SK-N-SH (cell line): ENCODE results near the gene GSTM3. TPM values are rescaled to one million over a fixed set of nuclear protein-coding genes. Genes with fewer than 3 reads are reported as not detected.

ENCODE experiments used
- CTCF ChIA-PET: fragments of 300-600, 350-600 bp; formaldehyde crosslinking; extraction: SDS; loops from one replicate; lab custom pipeline; 2021; lab: Yijun Ruan, JAX
- POLR2A ChIA-PET: fragments of 350-600 bp; sonication (Branson Sonifier 250); formaldehyde crosslinking; extraction: SDS; loops from one replicate; lab custom pipeline; 2020; ENCODE audit warnings: antibody characterized with exemption, inconsistent platforms; lab: Yijun Ruan, JAX
- DNase-seq: peaks from one replicate; pipeline ENCODE4 v3.0.0; 2012
- H2AFZ ChIP-seq: fragments of 200-600 bp; sonication (generic); 2 replicates; pipeline ENCODE4 v1.8.1; 2016; ENCODE audit warnings: antibody characterized with exemption, mild to moderate bottlenecking, low read depth
- H3F3A ChIP-seq: fragments of 200-600 bp; sonication (generic); replicated peaks from 2 replicates; pipeline ENCODE3; 2016; ENCODE audit warnings: antibody characterized with exemption, mild to moderate bottlenecking; ENCODE audit not compliant: insufficient read depth
- H3K27ac ChIP-seq, 2 experiments: fragments of 200-500 bp in 1 of 2; fragments of 200-600 bp in 1 of 2; sonication (Bioruptor generic) in 1 of 2; sonication (generic), shearing (Covaris generic) in 1 of 2; 2 replicates each; pipeline versions ENCODE4 v1.5.1 to v1.6.1; 2014 to 2016; ENCODE audit warnings: low read depth in 2 of 2, inconsistent platforms in 1 of 2, low read length in 1 of 2, mild to moderate bottlenecking in 1 of 2, mixed read lengths in 1 of 2
- H3K27me3 ChIP-seq: fragments of 200-600 bp; sonication (generic), shearing (Covaris generic); 2 replicates; pipeline ENCODE4 v1.6.1; 2016; ENCODE audit warnings: mixed run types; ENCODE audit not compliant: insufficient read depth
- H3K36me3 ChIP-seq, 2 experiments: fragments of 200-500 bp in 1 of 2; fragments of 200-600 bp in 1 of 2; sonication (Bioruptor generic) in 1 of 2; sonication (generic) in 1 of 2; replicated peaks in 1 of 2; 2 replicates each; pipeline versions ENCODE3 to v1.5.1; 2014 to 2016; ENCODE audit warnings: low read length in 1 of 2, mild to moderate bottlenecking in 1 of 2; ENCODE audit not compliant: insufficient read depth in 2 of 2, control insufficient read depth in 1 of 2
- H3K4me1 ChIP-seq, 2 experiments: fragments of 200-500 bp in 1 of 2; fragments of 200-600 bp in 1 of 2; sonication (Bioruptor generic) in 1 of 2; sonication (generic), shearing (Covaris generic) in 1 of 2; 2 replicates each; pipeline versions ENCODE4 v1.5.1 to v1.6.1; 2014 to 2016; ENCODE audit warnings: low read depth in 1 of 2, low read length in 1 of 2, mixed run types in 1 of 2; ENCODE audit not compliant: insufficient read depth in 2 of 2, control insufficient read depth in 1 of 2
- H3K4me2 ChIP-seq: fragments of 200-600 bp; sonication (generic), shearing (Covaris generic); 2 replicates; pipeline ENCODE4 v1.6.1; 2017; ENCODE audit warnings: mixed run types
- H3K4me3 ChIP-seq, 2 experiments: fragments of 200-500 bp in 1 of 2; fragments of 200-600 bp in 1 of 2; sonication (Bioruptor generic) in 1 of 2; sonication (generic), shearing (Covaris generic) in 1 of 2; 2 replicates each; pipeline versions ENCODE4 v1.5.1 to v1.8.1; 2014 to 2016; ENCODE audit warnings: low read depth in 2 of 2, inconsistent platforms in 1 of 2, low read length in 1 of 2, mild to moderate bottlenecking in 1 of 2, mixed read lengths in 1 of 2, moderate library complexity in 1 of 2
- H3K79me2 ChIP-seq: fragments of 200-600 bp; sonication (generic); 2 replicates; pipeline ENCODE4 v1.8.1; 2017; ENCODE audit warnings: mild to moderate bottlenecking; ENCODE audit not compliant: insufficient read depth
- H3K9ac ChIP-seq: fragments of 200-600 bp; sonication (generic); 2 replicates; pipeline ENCODE4 v1.6.1; 2017; ENCODE audit warnings: mixed run types
- H3K9me2 ChIP-seq: fragments of 200-600 bp; sonication (generic); 2 replicates; pipeline ENCODE4 v1.6.1; 2017; ENCODE audit warnings: mixed run types
- H3K9me3 ChIP-seq: fragments of 200-600 bp; sonication (generic); 2 replicates; pipeline ENCODE4 v1.6.1; 2017; ENCODE audit warnings: mixed run types, mild to moderate bottlenecking, moderate library complexity
- H4K20me1 ChIP-seq: fragments of 200-600 bp; sonication (generic); 2 replicates; pipeline ENCODE4 v1.6.1; 2017; ENCODE audit warnings: mild to moderate bottlenecking, mixed run types; ENCODE audit not compliant: insufficient read depth
- EZH2phosphoT487 ChIP-seq: fragments of 200-600 bp; sonication (generic); IDR thresholded peaks from 2 replicates; pipeline ENCODE4 v1.6.1; 2017; ENCODE audit warnings: low read depth, mixed run types, mild to moderate bottlenecking, antibody characterized with exemption, moderate library complexity, borderline replicate concordance
- FOSL2 ChIP-seq: IDR thresholded peaks from 2 replicates; pipeline ENCODE4 v1.4.0; 2012; ENCODE audit warnings: low read depth, mild to moderate bottlenecking, moderate library complexity, borderline replicate concordance
- FOXJ3 ChIP-seq: sonication (generic); formaldehyde crosslinking; IDR thresholded peaks from 2 replicates; pipeline ENCODE4 v1.5.1; 2020; ENCODE audit warnings: mild to moderate bottlenecking, missing genetic modification reagents
- GATA2 ChIP-seq: sonication (generic); formaldehyde crosslinking; IDR thresholded peaks from 2 replicates; pipeline ENCODE4 v1.5.0; 2020; ENCODE audit warnings: mild to moderate bottlenecking, missing genetic modification reagents
- IRF3 ChIP-seq: fragments of 150-350 bp; IDR thresholded peaks from 2 replicates; pipeline ENCODE4 v1.6.1; 2016; ENCODE audit warnings: mild to moderate bottlenecking, low read depth, low read length
- MXI1 ChIP-seq: IDR thresholded peaks from 2 replicates; pipeline ENCODE4 v1.6.1; 2012; ENCODE audit warnings: mild to moderate bottlenecking, low read depth, low read length, improper control_type of control experiment
- PBX3 ChIP-seq: IDR thresholded peaks from 2 replicates; pipeline ENCODE4; 2012
- RAD21 ChIP-seq: IDR thresholded peaks from 2 replicates; pipeline ENCODE4 v1.6.1; 2012; ENCODE audit warnings: mild to moderate bottlenecking, low read length
- ZBTB33 ChIP-seq: IDR thresholded peaks from 2 replicates; pipeline ENCODE4 v1.4.0; 2012; ENCODE audit warnings: low read depth, borderline replicate concordance
- WGBS: methylation state at CpG from one replicate; pipeline ENCODE4 v1.1.6; 2017; ENCODE audit warnings: low lambda C conversion rate; 5-methylcytosine and 5-hydroxymethylcytosine counted together
- polyA plus RNA-seq, 3 experiments: library from polyadenylated mRNA; depleted of rRNA; stranded (reverse); fragments of >200 nt; gene quantifications; 2 replicates each; pipeline ENCODE4 v1.2.3, GENCODE V29; 2012

Gene GSTM3
- polyA plus RNA-seq, 1 of the 3 experiments (the other 2 are of a cell fraction), result 86.6 TPM

- Histone ChIP-seq H3K4me2 (no peak overlapping the region), H2AFZ (peak overlapping the region; percentile 66; the same call in 1 of the 2 replicates), H3K9me3 (no peaks in the 10 kb centered on the region), H3K79me2 (no peaks in the 10 kb centered on the region), H4K20me1 (no peaks in the 10 kb centered on the region), H3K4me3 (no peak overlapping the region), H3K36me3 (no peaks in the 10 kb centered on the region), H3K27me3 (no peaks in the 10 kb centered on the region), H3K9ac (no peak overlapping the region), H3K4me1 (peaks cover 0 to 6% of the 10 kb centered on the region in 2 experiments; a peak in 2 of 4 replicates), H3F3A (no peaks in the 10 kb centered on the region), H3K27ac (0 out of 4 replicates have a peak overlapping the region, but pooled peaks of 1 of the 2 experiments have one; percentile 23), H3K9me2 (no peaks in the 10 kb centered on the region)
- WGBS, result 68% methylated on average over 5 of the region's 5 CpGs
- CTCF ChIA-PET, result interaction anchor here (0.7 to 1.2 kb wide), 2 partner anchors 187 to 229 kb away, joined by 3 read pairs; no protein-coding TSS in a partner anchor
- no peak for DNase-seq
- POLR2A ChIA-PET, result no interaction called here
- TF ChIP-seq EZH2phosphoT487 (no peak), FOSL2 (0 out of 2 replicates have a peak, but pooled peaks have one; percentile 15)
These were observed 21.5 kb downstream of the GSTM3 start for GRCh38 chr1:109719337-109719837.

- no peak for TF ChIP-seq ZBTB33
- TF ChIP-seq IRF3, result no peak
- no peak for TF ChIP-seq GATA2
- no peak for TF ChIP-seq PBX3
- TF ChIP-seq MXI1, result no peak
- peak; percentile 40; the same call in 1 of the 2 replicates for TF ChIP-seq RAD21
- no peak for TF ChIP-seq FOXJ3 (CRISPR knock-in tag)
- TF ChIP-seq, all 33 proteins: peak for 1
- H3K4me3 ChIP-seq, result no peak overlapping the region
- H4K20me1 ChIP-seq, result no peaks in the 10 kb centered on the region
- H3K79me2 ChIP-seq, result no peaks in the 10 kb centered on the region
- H3K4me1 ChIP-seq, result peaks cover 0 to 6% of the 10 kb centered on the region in 2 experiments; a peak in 2 of 4 replicates
- H3K4me2 ChIP-seq, result no peak overlapping the region
- WGBS, result 77% methylated on average over 2 of the region's 2 CpGs
- no peak overlapping the region for H3K27ac ChIP-seq
- no peak overlapping the region for H3K9ac ChIP-seq
- H3F3A ChIP-seq, result no peaks in the 10 kb centered on the region
- no peaks in the 10 kb centered on the region for H3K27me3 ChIP-seq
- POLR2A ChIA-PET, result no interaction called here
- no peak overlapping the region for H2AFZ ChIP-seq
- peak; percentile 36 for DNase-seq
- no peaks in the 10 kb centered on the region for H3K36me3 ChIP-seq
- H3K9me2 ChIP-seq, result no peaks in the 10 kb centered on the region
- H3K9me3 ChIP-seq, result no peaks in the 10 kb centered on the region
- CTCF ChIA-PET, result interaction anchor here (0.7 to 1.8 kb wide), 5 partner anchors 55 to 266 kb away, joined by 3 to 7 read pairs (median 5); partner anchors contain the start of gene AHCYL1
These were observed 22.3 kb downstream of the GSTM3 start for GRCh38 chr1:109718495-109718894.
